Upper lobe of left lung (tissue), 4 donors: ENCODE data around the gene SPRING1.

Source experiments
- POLR2AphosphoS5 ChIP-seq, 2 donors: sonication (generic); formaldehyde crosslinking; IDR thresholded peaks; one replicate each; pipeline ENCODE4 v1.5.1; 2017; ENCODE audit warnings: antibody characterized with exemption in 2 of 2
- TF ChIP-seq, protein P1 (sequence below), 6 experiments: fragments of 450-650 bp in 4 of 6; fragments of 200-600 bp in 2 of 6; sonication (generic) in 2 of 6; IDR thresholded peaks; one replicate each; pipeline ENCODE4 v1.5.1; 2016 to 2019; ENCODE audit warnings: antibody characterized with exemption in 6 of 6

- TF ChIP-seq, protein P1, sequence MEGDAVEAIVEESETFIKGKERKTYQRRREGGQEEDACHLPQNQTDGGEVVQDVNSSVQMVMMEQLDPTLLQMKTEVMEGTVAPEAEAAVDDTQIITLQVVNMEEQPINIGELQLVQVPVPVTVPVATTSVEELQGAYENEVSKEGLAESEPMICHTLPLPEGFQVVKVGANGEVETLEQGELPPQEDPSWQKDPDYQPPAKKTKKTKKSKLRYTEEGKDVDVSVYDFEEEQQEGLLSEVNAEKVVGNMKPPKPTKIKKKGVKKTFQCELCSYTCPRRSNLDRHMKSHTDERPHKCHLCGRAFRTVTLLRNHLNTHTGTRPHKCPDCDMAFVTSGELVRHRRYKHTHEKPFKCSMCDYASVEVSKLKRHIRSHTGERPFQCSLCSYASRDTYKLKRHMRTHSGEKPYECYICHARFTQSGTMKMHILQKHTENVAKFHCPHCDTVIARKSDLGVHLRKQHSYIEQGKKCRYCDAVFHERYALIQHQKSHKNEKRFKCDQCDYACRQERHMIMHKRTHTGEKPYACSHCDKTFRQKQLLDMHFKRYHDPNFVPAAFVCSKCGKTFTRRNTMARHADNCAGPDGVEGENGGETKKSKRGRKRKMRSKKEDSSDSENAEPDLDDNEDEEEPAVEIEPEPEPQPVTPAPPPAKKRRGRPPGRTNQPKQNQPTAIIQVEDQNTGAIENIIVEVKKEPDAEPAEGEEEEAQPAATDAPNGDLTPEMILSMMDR (IDR thresholded peaks at IDR 0.05) = peak; percentile 47 to 75 (median 68)
- TF ChIP-seq POLR2AphosphoS5 (IDR thresholded peaks at IDR 0.05) = no peak
Measured at GRCh38 chr12:116708826-116709756, 28.8 kb downstream of the SPRING1 start.
